Ishikawa (cell line): ENCODE data around the gene ADGRL3.

Experiments
- CEBPB ChIP-seq: IDR thresholded peaks from 2 replicates; pipeline ENCODE4 v1.6.1; 2012
- CREB1 ChIP-seq: IDR thresholded peaks from 2 replicates; pipeline ENCODE4 v1.6.1; 2012; ENCODE audit warnings: low read depth
- EGR1 ChIP-seq: IDR thresholded peaks from 2 replicates; pipeline ENCODE4 v1.6.1; 2012
- EP300 ChIP-seq: IDR thresholded peaks from 2 replicates; pipeline ENCODE4 v1.6.1; 2012; ENCODE audit warnings: borderline replicate concordance
- FOXM1 ChIP-seq: IDR thresholded peaks from 2 replicates; pipeline ENCODE4 v1.6.1; 2012; ENCODE audit warnings: low read depth, borderline replicate concordance
- MAX ChIP-seq: IDR thresholded peaks from 2 replicates; pipeline ENCODE4 v1.6.1; 2012
- NFIC ChIP-seq: IDR thresholded peaks from 2 replicates; pipeline ENCODE4 v1.6.1; 2012
- RAD21 ChIP-seq: IDR thresholded peaks from 2 replicates; pipeline ENCODE4 v1.6.1; 2012; ENCODE audit warnings: low read depth
- REST ChIP-seq: IDR thresholded peaks from 2 replicates; pipeline ENCODE4 v1.6.1; 2012; ENCODE audit warnings: low read depth, mild to moderate bottlenecking
- TAF1 ChIP-seq: IDR thresholded peaks from 2 replicates; pipeline ENCODE4 v1.6.1; 2012; ENCODE audit warnings: low read depth, mild to moderate bottlenecking
- TCF12 ChIP-seq: IDR thresholded peaks from 2 replicates; pipeline ENCODE4 v1.6.1; 2012; ENCODE audit warnings: low read depth
- TEAD4 ChIP-seq: IDR thresholded peaks from 2 replicates; pipeline ENCODE4 v1.6.1; 2012
- USF1 ChIP-seq: IDR thresholded peaks from 2 replicates; pipeline ENCODE4 v1.6.1; 2012
- YY1 ChIP-seq: IDR thresholded peaks from 2 replicates; pipeline ENCODE4 v1.6.1; 2012; ENCODE audit warnings: low read depth
- ZBTB7A ChIP-seq: IDR thresholded peaks from 2 replicates; pipeline ENCODE4 v1.6.1; 2012; ENCODE audit warnings: low read depth

The ADGRL3 gene

GRCh38 chr4:62051332-62051731 lies 851.2 kb downstream of the ADGRL3 start:
- TF ChIP-seq EGR1 (no peak), RAD21 (no peak), FOXM1 (no peak), USF1 (no peak), TAF1 (no peak), NFIC (no peak), CREB1 (no peak), TEAD4 (no peak), MAX (no peak), EP300 (no peak), CEBPB (no peak), TCF12 (no peak), ZBTB7A (no peak), YY1 (no peak), REST (no peak)

GRCh38 chr4:62053974-62054373 lies 853.8 kb downstream of the ADGRL3 start:
- TF ChIP-seq EP300 (no peak), TAF1 (no peak), CREB1 (no peak), USF1 (no peak), REST (no peak), NFIC (no peak), CEBPB (no peak), TCF12 (no peak), FOXM1 (no peak), TEAD4 (no peak), MAX (no peak), EGR1 (no peak), RAD21 (no peak), ZBTB7A (no peak), YY1 (no peak)

- no peak for TF ChIP-seq EGR1
- TF ChIP-seq TCF12: no peak
- TF ChIP-seq REST: no peak
- TF ChIP-seq YY1: no peak
- TF ChIP-seq RAD21: no peak
- TF ChIP-seq ZBTB7A: no peak
- no peak for TF ChIP-seq FOXM1
- TF ChIP-seq MAX: no peak
- TF ChIP-seq USF1: no peak
- TF ChIP-seq EP300: no peak
- TF ChIP-seq TAF1: no peak
- no peak for TF ChIP-seq TEAD4
- no peak for TF ChIP-seq CEBPB
- no peak for TF ChIP-seq CREB1
- no peak for TF ChIP-seq NFIC
These were observed 856.9 kb downstream of the ADGRL3 start for GRCh38 chr4:62057031-62057430.
